NOMO-1 treated with DMSO at 0.1 percent for 48 hours (cell line): ENCODE data around the gene NALCN.

Experiments
- DNase-seq: peaks from one replicate; lab custom pipeline; 2025; ENCODE audit not compliant: unreplicated experiment; lab: John Stamatoyannopoulos, UW

NALCN gene

GRCh38 chr13:101415358-101416174, 742 bp downstream of the NALCN start:
- DNase-seq: no peak

GRCh38 chr13:101412076-101412475, 4.2 kb downstream of the NALCN start:
- no peak for DNase-seq

GRCh38 chr13:101408992-101409656, 7.2 kb downstream of the NALCN start:
- DNase-seq: no peak

- DNase-seq: no peak
Measured at GRCh38 chr13:101408154-101408553, 8.2 kb downstream of the NALCN start.

GRCh38 chr13:101406791-101407190, 9.5 kb downstream of the NALCN start:
- no peak for DNase-seq

- no peak for DNase-seq
Measured at GRCh38 chr13:101401196-101401595, 15.1 kb downstream of the NALCN start.

GRCh38 chr13:101399365-101399764, 16.9 kb downstream of the NALCN start:
- no peak for DNase-seq

- DNase-seq: no peak
Measured at GRCh38 chr13:101398920-101399319, 17.4 kb downstream of the NALCN start.

GRCh38 chr13:101398191-101398590, 18.1 kb downstream of the NALCN start:
- no peak for DNase-seq

- DNase-seq: no peak
Measured at GRCh38 chr13:101397742-101398141, 18.6 kb downstream of the NALCN start.

GRCh38 chr13:101394605-101395004, 21.7 kb downstream of the NALCN start:
- no peak for DNase-seq

- no peak for DNase-seq
Measured at GRCh38 chr13:101393140-101393539, 23.2 kb downstream of the NALCN start.

- no peak for DNase-seq
Measured at GRCh38 chr13:101390461-101390860, 25.8 kb downstream of the NALCN start.

- no peak for DNase-seq
Measured at GRCh38 chr13:101384929-101385328, 31.4 kb downstream of the NALCN start.

- DNase-seq: no peak
Measured at GRCh38 chr13:101383595-101383994, 32.7 kb downstream of the NALCN start.

- no peak for DNase-seq
Measured at GRCh38 chr13:101382701-101383100, 33.6 kb downstream of the NALCN start.

- DNase-seq: no peak
Measured at GRCh38 chr13:101382086-101382485, 34.2 kb downstream of the NALCN start.

GRCh38 chr13:101360525-101360924, 55.8 kb downstream of the NALCN start:
- no peak for DNase-seq

- no peak for DNase-seq
Measured at GRCh38 chr13:101354895-101355294, 61.4 kb downstream of the NALCN start.

GRCh38 chr13:101346942-101347728, 69.2 kb downstream of the NALCN start:
- DNase-seq: no peak

- no peak for DNase-seq
Measured at GRCh38 chr13:101346161-101346560, 70.1 kb downstream of the NALCN start.
